ENCODE results near the gene TIAM2.

DNA sequence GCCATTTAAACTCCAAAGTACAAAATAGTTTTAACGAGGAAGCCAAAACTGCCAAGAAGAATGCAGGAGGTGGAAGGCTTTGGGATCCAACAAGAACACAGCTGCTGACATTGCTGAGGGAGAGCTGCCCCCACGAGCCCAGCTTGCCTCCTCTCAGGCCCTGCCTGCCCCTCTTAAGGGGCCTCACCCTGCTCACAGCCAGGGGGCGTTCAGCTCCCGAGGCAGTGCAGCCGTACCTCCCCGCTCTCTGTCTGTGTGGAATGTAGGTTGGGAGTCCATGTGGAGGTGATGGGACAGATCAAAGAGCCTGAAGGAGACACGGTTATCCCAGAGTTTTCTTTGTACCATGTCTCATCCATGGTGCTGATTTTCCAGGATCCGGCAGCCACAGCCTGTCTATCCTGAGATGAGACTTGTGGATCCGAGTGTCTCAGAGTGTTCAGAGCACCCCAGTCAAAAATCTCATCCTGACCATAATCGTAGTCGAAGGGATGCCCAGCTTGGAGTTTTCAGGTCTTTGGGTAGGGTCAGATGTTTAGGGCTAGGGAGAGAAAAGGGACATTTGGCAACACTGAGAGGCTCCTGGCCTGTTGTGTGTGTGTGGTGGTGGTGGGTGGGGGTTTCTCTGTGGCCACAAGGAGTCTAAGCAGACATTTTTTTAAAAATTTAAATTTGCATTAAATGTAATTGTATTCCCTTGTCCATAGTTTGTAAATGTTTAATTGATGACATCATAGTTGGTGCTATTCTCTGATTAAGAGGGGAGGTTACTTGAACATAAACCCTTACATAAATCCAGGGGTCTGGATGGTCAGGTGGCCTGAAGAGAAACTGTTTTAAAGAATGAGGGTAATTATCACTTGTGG is 157.3 kb downstream of the TIAM2 start:
- no peak for TF ChIP-seq CTCF (IDR thresholded peaks at IDR 0.05)
- TF ChIP-seq POLR2AphosphoS5 (IDR thresholded peaks at IDR 0.05): no peak
- TF ChIP-seq POLR2A (IDR thresholded peaks at IDR 0.05): no peak
